GM21423 (cell line): ENCODE data around the gene ORC2.
A peak's percentile ranks its signal among the peaks of the same experiment; 100 is the strongest.
"Not testable (repeated sequence)": the region's sequence is repeated elsewhere in the genome, so short reads cannot be mapped to it uniquely, and the experiment has no call there.

Experiments used
- ATAC-seq: cut with Tn5 transposase; IDR thresholded peaks from one replicate; pipeline ENCODE4 v1.9.1; 2021; ENCODE audit warnings: mild to moderate bottlenecking, moderate library complexity; ENCODE audit not compliant: unreplicated experiment

The ORC2 gene

DNA sequence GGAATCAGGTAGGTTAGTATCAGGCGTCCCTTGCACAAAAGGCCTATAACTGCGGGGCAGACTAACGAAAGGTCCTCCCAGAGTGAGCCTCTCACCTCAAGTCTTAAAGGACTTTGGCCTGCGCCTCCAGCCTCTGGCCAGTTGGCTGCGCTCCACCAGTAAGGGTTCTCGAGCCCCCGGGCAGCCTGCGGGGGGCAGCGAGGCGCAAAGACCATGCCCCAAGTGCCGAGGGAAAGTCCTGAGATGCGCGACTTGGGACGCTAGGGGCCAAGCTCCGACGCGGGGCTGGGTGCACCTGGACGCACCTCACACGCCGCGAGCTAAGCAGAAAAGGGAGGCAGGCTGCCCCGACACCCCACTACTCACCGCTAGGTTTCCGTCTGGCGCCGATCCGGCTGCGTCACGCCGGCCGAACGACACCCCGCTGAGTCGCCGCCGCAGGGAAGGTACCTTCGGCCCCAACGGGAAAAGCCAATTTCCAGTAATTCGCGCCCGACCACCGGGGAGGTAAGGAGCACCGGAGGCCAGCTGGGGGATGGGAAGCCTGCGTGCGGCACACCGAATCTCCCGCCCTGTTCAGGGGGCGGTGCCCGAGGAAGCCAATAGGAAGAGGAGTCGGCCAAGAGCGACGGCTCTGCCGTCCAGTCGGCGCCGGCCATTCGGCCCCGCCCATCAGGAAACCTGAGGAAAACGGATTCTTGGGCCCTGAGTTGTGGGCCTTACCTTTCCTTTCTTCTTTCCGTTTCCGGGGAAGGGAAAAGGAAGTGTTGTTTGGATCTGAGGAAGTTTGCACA is at the start of gene ORC2:
Gene ORC2 (minus strand): TSS at position 537 of the 794 bp plus-strand sequence. CDS start 5,537 bp downstream, outside the sequence.
- peak; percentile 91 for ATAC-seq

- no peak for ATAC-seq
These were observed 44.9 kb upstream of the ORC2 start for GRCh38 chr2:201008296-201008829.

DNA sequence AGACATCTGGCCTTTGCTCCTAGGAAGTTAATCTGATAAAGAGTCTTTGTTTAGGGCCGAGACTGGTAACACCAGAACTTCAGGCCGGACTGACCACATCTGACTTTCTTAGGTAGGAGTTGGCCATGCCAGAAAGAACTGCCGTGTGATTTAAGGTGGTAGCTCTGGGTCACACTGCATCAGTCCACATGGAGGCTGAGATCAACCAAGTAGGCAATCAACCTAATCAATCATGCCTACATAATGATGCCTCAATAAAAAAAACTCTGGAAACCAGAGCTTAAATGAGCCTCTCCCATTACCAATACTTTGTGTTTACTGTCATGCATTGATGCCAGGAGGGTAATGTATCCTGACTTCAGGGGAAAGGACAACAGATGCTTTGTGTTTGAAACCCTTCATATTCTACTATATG is 44.1 kb upstream of the ORC2 start:
- ATAC-seq = no peak

DNA sequence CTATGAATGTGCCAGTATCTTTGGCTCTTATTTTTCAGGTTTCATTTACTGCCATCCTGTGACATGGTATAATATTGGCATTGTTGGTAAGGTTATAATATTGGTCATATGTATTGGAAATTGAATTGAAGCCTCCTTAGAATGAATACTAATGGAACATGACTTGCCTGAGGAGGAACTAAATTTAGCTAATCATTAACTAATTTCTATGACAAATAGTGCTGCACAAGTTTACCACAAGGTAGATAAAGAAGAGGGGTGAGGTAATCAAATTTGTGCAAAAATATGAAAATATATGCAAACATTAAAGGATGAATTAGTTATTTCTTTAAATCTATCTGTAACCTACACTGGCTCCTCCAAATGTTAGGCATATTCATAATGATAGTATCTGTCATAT is 43.2 kb upstream of the ORC2 start:
- ATAC-seq = no peak

GRCh38 chr2:201004370-201004769 is 40.9 kb upstream of the ORC2 start:
- no peak for ATAC-seq

DNA sequence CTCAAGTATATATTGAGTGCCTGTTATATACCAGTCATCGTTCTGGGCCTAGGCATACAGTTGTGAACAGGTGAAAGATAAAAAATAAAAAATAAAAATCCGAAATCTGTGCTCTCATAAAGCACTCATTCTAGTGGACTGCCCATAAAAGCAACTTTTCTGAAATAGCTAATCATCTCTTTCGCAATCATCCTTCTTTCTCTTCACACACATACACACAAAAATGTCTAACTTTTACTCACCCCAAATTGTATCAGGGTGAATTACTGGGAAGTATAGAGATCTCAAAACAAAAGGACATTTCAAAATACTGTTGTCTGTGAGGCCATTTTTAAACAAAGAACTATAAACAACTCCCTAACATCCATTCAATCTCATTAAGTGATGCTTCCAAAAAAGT is 29.6 kb upstream of the ORC2 start:
- no peak for ATAC-seq

GRCh38 chr2:200987137-200987536 is 23.7 kb upstream of the ORC2 start:
- ATAC-seq = no peak

GRCh38 chr2:200985799-200986198 is 22.3 kb upstream of the ORC2 start:
- ATAC-seq = no peak

DNA sequence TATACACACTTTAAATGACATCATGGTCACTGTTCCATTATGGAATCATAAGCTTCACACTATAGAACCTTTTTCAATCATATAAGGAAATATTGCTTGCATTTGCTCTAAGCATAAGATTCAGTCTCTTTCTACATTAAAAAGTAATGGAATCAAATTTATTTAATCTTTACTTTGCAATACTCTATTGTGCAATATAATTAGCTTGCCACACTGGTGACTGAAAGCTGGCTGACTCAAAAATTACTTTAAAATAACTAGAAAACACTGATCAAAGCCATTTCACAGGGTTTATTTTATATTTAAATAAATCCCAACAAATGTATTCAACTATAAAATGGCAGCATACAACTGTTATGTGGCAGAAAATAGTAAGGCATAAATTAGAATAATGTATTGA is 13.2 kb upstream of the ORC2 start:
- no peak for ATAC-seq

DNA sequence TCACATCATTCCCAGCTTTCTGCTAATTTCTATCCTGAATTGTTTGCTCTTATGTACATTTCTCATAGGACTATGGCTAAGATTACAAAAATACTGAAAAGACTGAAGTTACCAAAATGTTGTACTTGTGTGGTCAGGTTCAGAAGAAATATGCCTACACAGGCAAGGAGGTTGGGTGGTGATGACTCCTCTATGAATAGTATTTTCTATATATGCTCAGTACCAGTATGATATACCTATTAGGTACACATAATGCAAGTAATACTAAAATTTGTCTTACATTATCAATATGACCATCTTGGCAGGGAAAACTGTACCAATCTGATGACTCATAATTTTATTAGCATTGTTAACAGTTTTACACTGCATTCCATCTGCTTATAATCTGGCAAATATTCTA is 12.2 kb upstream of the ORC2 start:
- ATAC-seq = no peak

- not testable (repeated sequence) for ATAC-seq
These were observed 6.6 kb upstream of the ORC2 start for GRCh38 chr2:200970057-200970456.

GRCh38 chr2:200968735-200969134 is 5.3 kb upstream of the ORC2 start:
- no peak for ATAC-seq

GRCh38 chr2:200968162-200968561 is 4.7 kb upstream of the ORC2 start:
- no peak for ATAC-seq

DNA sequence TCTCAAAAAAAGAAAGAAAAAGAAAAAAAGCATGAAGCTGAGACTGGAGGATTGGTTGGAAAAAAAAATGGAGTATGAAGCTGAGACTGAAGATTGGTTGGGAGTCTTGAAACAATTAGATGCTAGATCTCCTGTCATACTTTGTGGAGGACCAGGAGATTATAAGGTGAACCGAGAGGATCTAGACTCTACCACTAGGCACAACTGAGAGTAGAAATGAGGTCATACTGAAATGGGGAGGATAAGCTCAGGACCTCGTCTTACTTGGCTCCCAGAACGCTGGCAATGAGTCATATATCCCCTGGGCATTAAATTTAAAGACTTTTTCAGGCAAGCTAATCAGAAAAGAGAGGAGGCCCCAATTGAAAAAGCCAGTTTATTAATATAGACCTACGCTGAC is 3.3 kb upstream of the ORC2 start:
- ATAC-seq = no peak

GRCh38 chr2:200964498-200964897 is 1.0 kb upstream of the ORC2 start:
- no peak for ATAC-seq

GRCh38 chr2:200963918-200964252 is 425 bp upstream of the ORC2 start:
- not testable (repeated sequence) for ATAC-seq

GRCh38 chr2:200962811-200963123 is 693 bp downstream of the ORC2 start:
- ATAC-seq = no peak

DNA sequence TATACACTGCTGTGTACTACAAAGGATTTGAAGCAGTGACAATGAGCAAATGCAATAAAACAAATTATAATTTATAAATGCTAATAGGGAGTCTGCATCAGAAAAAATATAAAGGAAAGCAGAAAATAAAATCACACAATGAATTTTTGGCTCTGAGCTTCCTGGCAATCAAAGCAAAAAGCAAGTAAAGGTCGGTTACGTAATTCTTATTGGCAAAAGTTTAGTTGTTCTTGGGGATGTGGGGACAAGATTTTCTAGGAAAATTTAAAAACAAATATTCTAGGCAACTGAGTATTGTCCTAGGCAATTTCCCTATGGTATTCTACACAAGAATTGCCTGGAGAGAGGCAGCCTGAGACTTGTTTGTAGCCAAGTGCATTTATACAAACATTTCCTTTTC is 1.8 kb downstream of the ORC2 start:
- no peak for ATAC-seq

- no peak for ATAC-seq
These were observed 13.1 kb downstream of the ORC2 start for GRCh38 chr2:200950378-200950777.

- no peak for ATAC-seq
These were observed 18.1 kb downstream of the ORC2 start for GRCh38 chr2:200945395-200945729.

- ATAC-seq = no peak
These were observed 18.7 kb downstream of the ORC2 start for GRCh38 chr2:200944467-200945394.

DNA sequence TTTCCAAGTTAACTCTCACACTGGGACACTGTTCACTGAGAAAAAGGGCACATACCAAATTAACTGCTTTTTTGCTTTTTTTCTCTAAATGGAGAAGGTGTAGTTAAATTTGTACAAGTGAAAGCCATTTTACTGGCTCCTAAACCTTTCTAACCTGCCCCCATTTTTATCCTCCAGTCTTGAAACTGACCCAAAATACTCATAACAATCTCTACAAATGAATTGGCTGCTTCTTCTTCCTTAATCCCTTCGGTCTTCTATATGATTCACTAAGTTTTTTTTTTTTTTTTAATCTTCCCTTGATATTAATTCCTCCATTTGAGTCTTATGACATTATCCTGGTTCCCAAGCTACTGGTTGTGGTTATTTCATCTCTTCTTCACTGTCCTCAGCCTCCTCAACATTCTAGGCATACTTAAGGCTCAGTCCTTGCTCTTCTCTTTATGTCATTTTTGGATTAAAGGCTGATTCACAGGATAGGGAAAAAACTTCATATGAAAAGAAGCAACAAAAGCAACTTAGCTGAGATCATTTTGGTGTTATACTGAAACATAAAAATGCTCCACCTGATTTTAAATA is 19.8 kb downstream of the ORC2 start:
- no peak for ATAC-seq
